H1 (cell line): Measurements from ENCODE around the gene RELN.

ENCODE experiments used
- ASH2L ChIP-seq: fragments of 200-600, 300-600 bp; sonication (generic); IDR thresholded peaks from one replicate; pipeline ENCODE4 v1.7.1; 2017; ENCODE audit warnings: low read length
- EZH2 ChIP-seq: fragments of 200-600 bp; sonication (generic); IDR thresholded peaks from 2 replicates; pipeline ENCODE4 v1.7.1; 2012; ENCODE audit warnings: low read depth, mild to moderate bottlenecking, moderate library complexity, low read length, inconsistent platforms; ENCODE audit not compliant: severe bottlenecking
- HDAC2 ChIP-seq, 2 experiments: fragments of 300-600 bp in 1 of 2; sonication (generic) in 1 of 2; IDR thresholded peaks; 2 replicates each; pipeline ENCODE4 v1.6.1; 2011 to 2012; ENCODE audit warnings: low read depth in 2 of 2, low read length in 2 of 2, mild to moderate bottlenecking in 2 of 2, moderate library complexity in 2 of 2, borderline replicate concordance in 1 of 2, inconsistent platforms in 1 of 2
- KDM5A ChIP-seq: fragments of 200-600 bp; IDR thresholded peaks from 2 replicates; pipeline ENCODE4 v1.7.1; 2012; ENCODE audit warnings: mild to moderate bottlenecking, low read length, inconsistent platforms, mixed read lengths
- POLR2AphosphoS5 ChIP-seq: IDR thresholded peaks from 2 replicates; pipeline ENCODE4 v1.6.1; 2011; ENCODE audit warnings: low read depth, low read length
- POU5F1 ChIP-seq: IDR thresholded peaks from 2 replicates; pipeline ENCODE4 v1.6.1; 2011; ENCODE audit warnings: low read depth, mild to moderate bottlenecking, low read length, moderate library complexity
- RAD21 ChIP-seq, 2 experiments: IDR thresholded peaks in 1 of 2; conservative IDR thresholded peaks in 1 of 2; 2 replicates each; pipeline ENCODE4 v1.6.1; 2011; ENCODE audit warnings: low read depth in 2 of 2, low read length in 2 of 2, improper control_type of control experiment in 1 of 2, inconsistent platforms in 1 of 2, mild to moderate bottlenecking in 1 of 2, moderate library complexity in 1 of 2
- RBBP5 ChIP-seq: IDR thresholded peaks from 2 replicates; pipeline ENCODE4 v1.7.1; 2012; ENCODE audit warnings: low read depth, mild to moderate bottlenecking, inconsistent platforms, low read length, moderate library complexity, borderline replicate concordance
- TCF12 ChIP-seq: IDR thresholded peaks from 2 replicates; pipeline ENCODE4 v1.6.1; 2011; ENCODE audit warnings: low read depth, mild to moderate bottlenecking, low read length
- TF ChIP-seq, protein P1 (sequence below), 3 experiments: IDR thresholded peaks; 1 replicate in 2 of 3; 2 replicates in 1 of 3; pipeline versions ENCODE4 v1.5.1 to v1.6.1; 2011; ENCODE audit warnings: low read length in 3 of 3, mild to moderate bottlenecking in 3 of 3, inconsistent platforms in 2 of 3, low read depth in 1 of 3, moderate library complexity in 1 of 3; ENCODE audit not compliant: insufficient read depth in 1 of 3; ENCODE audit errors: control extremely low read depth in 1 of 3

DNA sequence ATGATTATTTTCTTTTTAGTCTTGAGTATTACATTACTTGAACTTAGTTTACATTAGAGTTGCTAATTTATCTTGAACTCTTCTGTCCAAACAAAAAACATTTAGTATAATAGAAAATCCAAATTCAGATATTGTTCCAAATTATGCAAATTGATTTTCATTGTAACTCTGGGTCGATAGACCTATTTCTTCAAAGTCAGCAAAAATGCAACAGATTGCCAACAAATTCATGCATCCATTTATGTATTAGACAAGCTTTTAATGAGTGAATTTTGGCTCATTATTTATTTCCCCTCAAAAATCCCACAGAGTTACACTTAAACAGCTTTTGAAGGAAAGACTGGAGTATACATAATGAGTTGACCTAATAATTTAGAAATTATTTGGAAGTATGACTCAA is 240.8 kb downstream of the RELN start:
- TF ChIP-seq, protein P1, sequence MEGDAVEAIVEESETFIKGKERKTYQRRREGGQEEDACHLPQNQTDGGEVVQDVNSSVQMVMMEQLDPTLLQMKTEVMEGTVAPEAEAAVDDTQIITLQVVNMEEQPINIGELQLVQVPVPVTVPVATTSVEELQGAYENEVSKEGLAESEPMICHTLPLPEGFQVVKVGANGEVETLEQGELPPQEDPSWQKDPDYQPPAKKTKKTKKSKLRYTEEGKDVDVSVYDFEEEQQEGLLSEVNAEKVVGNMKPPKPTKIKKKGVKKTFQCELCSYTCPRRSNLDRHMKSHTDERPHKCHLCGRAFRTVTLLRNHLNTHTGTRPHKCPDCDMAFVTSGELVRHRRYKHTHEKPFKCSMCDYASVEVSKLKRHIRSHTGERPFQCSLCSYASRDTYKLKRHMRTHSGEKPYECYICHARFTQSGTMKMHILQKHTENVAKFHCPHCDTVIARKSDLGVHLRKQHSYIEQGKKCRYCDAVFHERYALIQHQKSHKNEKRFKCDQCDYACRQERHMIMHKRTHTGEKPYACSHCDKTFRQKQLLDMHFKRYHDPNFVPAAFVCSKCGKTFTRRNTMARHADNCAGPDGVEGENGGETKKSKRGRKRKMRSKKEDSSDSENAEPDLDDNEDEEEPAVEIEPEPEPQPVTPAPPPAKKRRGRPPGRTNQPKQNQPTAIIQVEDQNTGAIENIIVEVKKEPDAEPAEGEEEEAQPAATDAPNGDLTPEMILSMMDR (IDR thresholded peaks at IDR 0.05; ENCODE audit: control extremely low read depth in 1 of 3, insufficient read depth in 1 of 3, low read depth in 1 of 3, low read length in 3 of 3), result no peak
- TF ChIP-seq HDAC2 (IDR thresholded peaks at IDR 0.05; ENCODE audit: borderline replicate concordance in 1 of 2, low read depth in 2 of 2, low read length in 2 of 2), result no peak
- TF ChIP-seq KDM5A, result no peak
- TF ChIP-seq EZH2, result no peak
- no peak for TF ChIP-seq ASH2L
- TF ChIP-seq POU5F1, result no peak
- no peak for TF ChIP-seq RAD21 (IDR thresholded peaks at IDR 0.05 in 1 of 2, conservative IDR thresholded peaks at IDR 0.05 in 1 of 2; ENCODE audit: low read depth in 2 of 2, low read length in 2 of 2)
- TF ChIP-seq TCF12, result no peak
- TF ChIP-seq POLR2AphosphoS5, result no peak
- no peak for TF ChIP-seq RBBP5
